CD8-positive, alpha-beta memory T cell (primary cell): Measurements from ENCODE around the gene AVP. TPM values are rescaled to one million over a fixed set of nuclear protein-coding genes. Genes with fewer than 3 reads are reported as not detected.
"Not testable (repeated sequence)": the region's sequence is repeated elsewhere in the genome, so short reads cannot be mapped to it uniquely, and the experiment has no call there.

Source experiments
- CTCF ChIA-PET: fragments of 350-600 bp; sonication (Branson Sonifier 250); formaldehyde crosslinking; loops from one replicate; lab custom pipeline; 2021; ENCODE audit warnings: antibody characterized with exemption; lab: Charles Lee
- POLR2A ChIA-PET: fragments of 350-600 bp; sonication (Branson Sonifier 250); formaldehyde crosslinking; loops from one replicate; lab custom pipeline; 2021; ENCODE audit warnings: antibody characterized with exemption; lab: Charles Lee
- DNase-seq, 5 donors: peaks; one replicate each; pipeline versions ENCODE4 v3.0.0 to v3.0.0-alpha.2; 2020 to 2022; ENCODE audit warnings: mixed read lengths in 1 of 5
- H3K27ac ChIP-seq: one replicate; pipeline ENCODE4 v1.7.0; 2013; ENCODE audit warnings: low read depth, mild to moderate bottlenecking, low read length, moderate library complexity
- H3K27me3 ChIP-seq: 2 replicates; pipeline ENCODE4 v1.7.0; 2013; ENCODE audit warnings: low read length, mild to moderate bottlenecking; ENCODE audit not compliant: insufficient read depth, poor library complexity, severe bottlenecking
- H3K36me3 ChIP-seq: 2 replicates; pipeline ENCODE4 v1.7.0; 2013; ENCODE audit warnings: mild to moderate bottlenecking, low read length, moderate library complexity; ENCODE audit not compliant: insufficient read depth
- H3K4me1 ChIP-seq: 2 replicates; pipeline ENCODE4 v1.7.0; 2013; ENCODE audit warnings: mild to moderate bottlenecking, low read length, moderate library complexity; ENCODE audit not compliant: insufficient read depth
- H3K4me3 ChIP-seq: 2 replicates; pipeline ENCODE4 v1.7.0; 2013; ENCODE audit warnings: mild to moderate bottlenecking, low read length
- H3K9me3 ChIP-seq: 2 replicates; pipeline ENCODE4 v1.7.0; 2013; ENCODE audit warnings: mild to moderate bottlenecking, low read length
- H3K27ac Mint-ChIP-seq, 8 donors: one replicate each; pipeline ENCODE4 v1.8.0; 2020 to 2021; ENCODE audit warnings: mixed read lengths in 8 of 8, mild to moderate bottlenecking in 6 of 8, inconsistent platforms in 3 of 8, moderate library complexity in 3 of 8
- H3K27me3 Mint-ChIP-seq, 2 donors: one replicate each; pipeline ENCODE4 v1.8.0; 2020 to 2021; ENCODE audit warnings: mixed read lengths in 2 of 2, mild to moderate bottlenecking in 1 of 2, moderate library complexity in 1 of 2
- H3K36me3 Mint-ChIP-seq, 3 donors: one replicate each; pipeline ENCODE4 v1.8.0; 2020 to 2021; ENCODE audit warnings: mixed read lengths in 3 of 3, inconsistent platforms in 1 of 3, mild to moderate bottlenecking in 1 of 3
- H3K4me1 Mint-ChIP-seq, 3 donors: one replicate each; pipeline ENCODE4 v1.8.0; 2020 to 2021; ENCODE audit warnings: mixed read lengths in 3 of 3, inconsistent platforms in 1 of 3, mild to moderate bottlenecking in 1 of 3
- H3K4me3 Mint-ChIP-seq, 7 donors: one replicate each; pipeline ENCODE4 v1.8.0; 2020 to 2021; ENCODE audit warnings: mixed read lengths in 7 of 7, mild to moderate bottlenecking in 6 of 7, moderate library complexity in 4 of 7, inconsistent platforms in 2 of 7
- H3K9me3 Mint-ChIP-seq, 5 donors: one replicate each; pipeline ENCODE4 v1.8.0; 2020 to 2022; ENCODE audit warnings: mixed read lengths in 5 of 5, mild to moderate bottlenecking in 3 of 5, moderate library complexity in 2 of 5, inconsistent platforms in 1 of 5
- polyA plus RNA-seq: library from polyadenylated mRNA; unstranded; fragments of 300-500 nt; fragmentation: Illumina TruSeq; gene quantifications from one replicate; pipeline ENCODE4 v1.2.3, GENCODE V29; 2021
- total RNA-seq, 2 experiments: library from RNA; stranded (reverse); gene quantifications; one replicate each; pipeline ENCODE4 v1.2.3, GENCODE V29; 2021

The AVP gene
- total and polyA plus RNA-seq, 3 experiments from 2014 or later, result not detected

DNA sequence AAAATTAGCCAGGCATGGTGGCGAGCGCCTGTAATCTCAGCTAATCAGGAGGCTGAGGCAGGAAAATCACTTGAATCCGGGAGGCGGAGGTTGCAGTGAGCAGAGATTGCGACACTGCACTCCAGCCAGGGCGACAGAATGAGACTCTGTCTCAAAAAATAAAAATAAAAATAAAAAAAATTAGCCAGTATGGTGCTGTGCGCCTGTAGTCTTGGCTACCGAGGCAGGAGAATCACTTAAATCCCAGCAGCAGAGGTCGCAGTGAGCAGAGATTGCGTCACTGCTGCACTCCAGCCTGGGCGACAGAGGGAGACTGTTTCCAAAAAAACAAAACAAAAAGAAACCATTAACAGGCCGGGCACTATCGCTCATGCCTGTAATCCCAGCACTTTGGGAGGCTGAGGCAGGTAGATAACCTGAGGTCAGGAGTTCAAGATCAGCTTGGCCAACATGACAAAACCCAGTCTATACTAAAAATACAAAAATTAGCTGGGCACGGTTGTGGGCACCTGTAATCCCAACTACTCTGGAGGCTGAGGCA, 33.4 kb upstream of the AVP start:
- peaks cover 19 to 36% (median 29%) of the 10 kb centered on the region in 3 donors for H3K4me1 Mint-ChIP-seq
- H3K27me3 ChIP-seq, H3K36me3 ChIP-seq, H3K4me3 ChIP-seq, POLR2A ChIA-PET, H3K27me3 Mint-ChIP-seq, H3K27ac ChIP-seq, H3K9me3 Mint-ChIP-seq, H3K9me3 ChIP-seq, H3K4me3 Mint-ChIP-seq: not testable (repeated sequence)
- H3K4me1 ChIP-seq, result peaks cover 25% of the 10 kb centered on the region
- peak overlapping the region in 2 of 8 donors; percentile 43 to 46 for H3K27ac Mint-ChIP-seq
- H3K36me3 Mint-ChIP-seq, result peaks cover 6 to 56% (median 21%) of the 10 kb centered on the region in 3 donors
- CTCF ChIA-PET, result interaction anchor here (0.6 to 1.8 kb wide), 4 partner anchors 12 to 261 kb away, joined by 3 to 6 read pairs (median 4); no protein-coding TSS in a partner anchor
- peak in 2 of 5 donors; percentile 18 to 52 for DNase-seq

- Histone ChIP-seq H3K36me3 (no peaks in the 10 kb centered on the region), H3K4me3 (no peak overlapping the region), H3K4me1 (peaks cover 9% of the 10 kb centered on the region), H3K9me3 (no peaks in the 10 kb centered on the region), H3K27ac (no peak overlapping the region), H3K27me3 (no peaks in the 10 kb centered on the region)
- H3K4me1 Mint-ChIP-seq, result peaks cover 10 to 20% (median 13%) of the 10 kb centered on the region in 3 donors
- peaks cover 8 to 50% (median 9%) of the 10 kb centered on the region in 3 donors for H3K36me3 Mint-ChIP-seq
- no peaks in the 10 kb centered on the region for H3K9me3 Mint-ChIP-seq
- H3K4me3 Mint-ChIP-seq, result no peak overlapping the region
- H3K27me3 Mint-ChIP-seq, result peaks cover 0 to 1% of the 10 kb centered on the region in 2 donors
- POLR2A ChIA-PET, result no interaction called here
- CTCF ChIA-PET, result interaction anchor here (1.4 to 2.8 kb wide), 3 partner anchors 13 to 47 kb away, joined by 5 to 7 read pairs (median 5); no protein-coding TSS in a partner anchor
- H3K27ac Mint-ChIP-seq, result no peak overlapping the region
- DNase-seq, result no peak
Measured at GRCh38 chr20:3116341-3116740, 31.8 kb upstream of the AVP start.

DNA sequence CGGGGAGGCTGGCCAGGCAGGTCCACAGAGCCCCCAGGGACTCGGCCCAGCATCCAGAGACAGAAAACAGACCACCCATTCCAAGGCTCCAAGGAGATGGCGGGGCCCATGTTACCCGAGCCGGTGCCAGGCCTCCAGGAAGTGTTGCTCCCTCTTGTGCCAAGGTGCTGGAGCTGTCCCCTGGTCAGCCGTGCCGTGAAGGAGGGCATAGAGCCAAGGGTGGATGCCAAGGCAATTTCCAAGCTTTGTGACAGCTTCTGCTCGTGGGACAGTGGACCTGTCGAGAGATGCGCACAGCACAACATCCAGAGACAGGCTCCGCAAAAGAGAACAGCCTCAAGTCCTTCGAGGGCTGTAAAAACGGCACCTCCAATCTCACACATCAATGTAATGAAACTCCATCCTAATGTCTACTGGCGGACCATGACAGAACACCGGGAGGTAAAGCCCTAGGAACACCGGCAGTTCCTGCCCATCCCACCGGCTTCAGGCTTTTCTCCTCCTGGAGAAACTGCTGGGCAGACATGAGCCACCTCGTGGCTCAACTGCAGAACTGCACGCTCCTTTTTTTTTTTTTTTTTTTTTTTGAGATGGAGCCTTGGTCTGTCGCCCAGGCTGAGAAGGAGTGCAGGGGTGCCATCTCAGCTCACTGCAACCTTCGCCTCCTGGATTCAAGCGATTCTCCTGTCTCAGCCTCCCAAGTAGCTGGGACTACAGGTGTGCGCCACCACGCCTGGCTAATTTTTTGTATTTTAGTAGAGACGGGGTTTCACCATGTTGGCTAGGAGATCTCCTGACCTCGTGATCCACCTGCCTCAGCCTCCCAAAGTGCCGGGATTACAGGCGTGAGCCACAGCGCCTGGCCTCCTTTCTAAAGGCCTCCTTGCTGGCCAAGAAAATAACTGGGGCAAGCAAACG, 30.9 kb upstream of the AVP start:
- H3K4me1 ChIP-seq, result no peaks in the 10 kb centered on the region
- DNase-seq, result peak in 2 of 5 donors; percentile 21 to 49
- H3K4me3 Mint-ChIP-seq, result no peak overlapping the region
- peaks cover 6 to 49% (median 11%) of the 10 kb centered on the region in 3 donors for H3K36me3 Mint-ChIP-seq
- no peaks in the 10 kb centered on the region for H3K9me3 ChIP-seq
- peaks cover 3 to 13% (median 4%) of the 10 kb centered on the region in 3 donors for H3K4me1 Mint-ChIP-seq
- CTCF ChIA-PET, result interaction anchor here (0.6 to 2.8 kb wide), 7 partner anchors 8 to 1822 kb away, joined by 3 to 18 read pairs (median 4); no protein-coding TSS in a partner anchor
- no peaks in the 10 kb centered on the region for H3K27me3 ChIP-seq
- POLR2A ChIA-PET, result no interaction called here
- peaks cover 0 to 1% of the 10 kb centered on the region in 2 donors for H3K27me3 Mint-ChIP-seq
- no peak overlapping the region for H3K4me3 ChIP-seq
- H3K36me3 ChIP-seq, result no peaks in the 10 kb centered on the region
- no peaks in the 10 kb centered on the region for H3K9me3 Mint-ChIP-seq
- no peak overlapping the region for H3K27ac ChIP-seq
- H3K27ac Mint-ChIP-seq, result peak overlapping the region in 1 of 8 donors; percentile 94

DNA sequence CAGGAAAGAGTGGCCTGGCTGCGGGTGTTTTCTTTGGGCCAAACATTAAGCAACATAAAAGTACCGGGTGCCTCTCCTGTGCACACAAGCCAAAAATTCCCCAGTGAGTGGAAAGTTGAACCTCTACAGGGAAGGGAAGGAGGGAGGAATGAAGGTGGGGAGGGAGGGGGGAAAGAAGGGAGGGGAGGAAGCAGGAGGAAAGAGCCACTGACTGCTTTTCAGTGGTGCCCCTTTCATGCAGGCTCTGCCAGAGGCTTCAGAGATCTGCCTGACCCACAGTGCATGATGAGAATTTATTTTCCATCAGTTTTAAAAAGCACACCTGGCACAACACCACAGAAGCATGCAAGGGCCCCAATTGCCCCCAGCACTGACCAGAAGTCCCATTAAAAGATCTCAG, 27.5 kb upstream of the AVP start:
- Mint-ChIP-seq H3K9me3 (no peaks in the 10 kb centered on the region), H3K27ac (no peak overlapping the region), H3K27me3 (peaks cover 0 to 1% of the 10 kb centered on the region in 2 donors), H3K36me3 (peaks cover 6 to 59% (median 11%) of the 10 kb centered on the region in 3 donors), H3K4me1 (peaks cover 2 to 10% (median 4%) of the 10 kb centered on the region in 3 donors), H3K4me3 (no peak overlapping the region)
- no peaks in the 10 kb centered on the region for H3K36me3 ChIP-seq
- H3K27me3 ChIP-seq, result no peaks in the 10 kb centered on the region
- H3K4me1 ChIP-seq, result no peaks in the 10 kb centered on the region
- H3K27ac ChIP-seq, result no peak overlapping the region
- ChIA-PET POLR2A (no interaction called here), CTCF (no interaction called here)
- no peak overlapping the region for H3K4me3 ChIP-seq
- no peaks in the 10 kb centered on the region for H3K9me3 ChIP-seq
- DNase-seq, result no peak

DNA sequence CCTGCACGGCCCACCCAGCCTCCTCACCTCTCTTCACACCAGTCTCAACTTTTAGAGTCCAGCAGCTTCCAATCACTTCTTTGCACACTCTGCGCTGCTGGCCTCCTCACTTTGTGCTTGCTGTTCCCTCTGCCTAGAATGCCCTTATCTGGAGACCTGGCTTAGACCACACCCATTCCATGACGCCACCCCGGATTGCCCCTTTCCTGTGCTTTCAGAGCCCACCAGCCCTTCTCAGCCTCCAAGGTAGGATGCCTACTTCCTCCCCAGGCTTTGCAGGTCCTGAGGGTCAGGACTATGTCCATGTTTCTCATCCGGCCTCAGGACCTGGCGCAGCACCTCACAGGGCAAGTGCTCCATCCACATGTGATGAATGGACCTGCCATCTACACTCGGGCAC, 27.0 kb upstream of the AVP start:
- Histone ChIP-seq H3K27me3 (no peaks in the 10 kb centered on the region), H3K9me3 (no peaks in the 10 kb centered on the region), H3K4me1 (no peaks in the 10 kb centered on the region), H3K36me3 (no peaks in the 10 kb centered on the region), H3K27ac (no peak overlapping the region), H3K4me3 (no peak overlapping the region)
- peaks cover 6 to 59% (median 11%) of the 10 kb centered on the region in 3 donors for H3K36me3 Mint-ChIP-seq
- no peak for DNase-seq
- H3K27me3 Mint-ChIP-seq, result peaks cover 0 to 1% of the 10 kb centered on the region in 2 donors
- peaks cover 2 to 9% (median 4%) of the 10 kb centered on the region in 3 donors for H3K4me1 Mint-ChIP-seq
- ChIA-PET CTCF (no interaction called here), POLR2A (no interaction called here)
- no peak overlapping the region for H3K4me3 Mint-ChIP-seq
- H3K27ac Mint-ChIP-seq, result peak overlapping the region in 2 of 8 donors; percentile 43 to 76
- H3K9me3 Mint-ChIP-seq, result no peaks in the 10 kb centered on the region

DNA sequence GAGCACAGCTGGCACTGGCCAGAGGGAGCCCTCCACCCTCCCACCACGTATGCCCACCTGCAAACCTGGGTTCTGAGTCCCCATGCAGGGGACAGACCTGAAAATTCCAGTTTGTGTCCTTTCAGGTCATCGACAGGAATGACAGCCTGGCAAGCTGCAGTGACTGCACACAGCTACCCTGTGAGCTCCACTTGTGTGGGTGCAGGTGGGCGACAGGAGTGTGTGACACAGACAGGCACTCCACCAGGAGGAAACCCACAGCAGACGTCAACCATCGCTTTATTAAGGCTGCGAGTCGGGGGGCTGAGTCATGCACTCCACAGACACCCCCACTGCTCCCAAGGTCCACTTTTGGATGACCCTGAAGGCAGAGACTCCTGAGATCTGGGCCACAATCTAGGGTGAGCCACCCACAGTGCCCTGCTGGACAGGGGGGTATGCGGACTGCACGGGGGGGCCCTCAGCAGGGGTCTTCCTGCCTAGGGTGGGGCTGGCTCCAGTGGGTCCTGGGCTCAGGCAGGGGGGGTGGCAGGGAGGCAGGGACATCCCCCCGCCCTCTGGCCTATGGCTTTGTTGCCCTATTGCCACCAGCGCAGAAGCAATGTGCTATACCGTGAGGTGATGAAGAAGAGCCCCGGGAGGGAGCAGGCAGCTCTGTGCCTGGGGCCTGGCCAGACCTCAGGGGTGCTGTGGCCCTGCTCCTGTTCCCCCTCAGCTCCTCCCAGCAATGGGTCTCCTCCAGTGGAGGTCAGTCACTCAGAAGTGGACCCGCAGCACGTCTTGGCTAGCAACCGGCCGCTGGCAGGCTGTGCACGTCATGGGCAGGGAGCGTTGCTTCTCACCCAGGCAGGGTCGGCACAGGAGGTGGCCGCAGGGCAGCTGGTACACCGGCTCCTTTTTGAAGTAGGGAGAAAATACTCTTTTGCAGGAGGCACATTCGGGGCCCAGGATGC, 25.1 kb upstream of the AVP start:
- POLR2A ChIA-PET, result interaction anchor here (0.7 kb wide), 1 partner anchor 24 kb away, joined by 7 read pairs; no protein-coding TSS in a partner anchor
- H3K27ac Mint-ChIP-seq, result no peak overlapping the region
- CTCF ChIA-PET, result no interaction called here

DNA sequence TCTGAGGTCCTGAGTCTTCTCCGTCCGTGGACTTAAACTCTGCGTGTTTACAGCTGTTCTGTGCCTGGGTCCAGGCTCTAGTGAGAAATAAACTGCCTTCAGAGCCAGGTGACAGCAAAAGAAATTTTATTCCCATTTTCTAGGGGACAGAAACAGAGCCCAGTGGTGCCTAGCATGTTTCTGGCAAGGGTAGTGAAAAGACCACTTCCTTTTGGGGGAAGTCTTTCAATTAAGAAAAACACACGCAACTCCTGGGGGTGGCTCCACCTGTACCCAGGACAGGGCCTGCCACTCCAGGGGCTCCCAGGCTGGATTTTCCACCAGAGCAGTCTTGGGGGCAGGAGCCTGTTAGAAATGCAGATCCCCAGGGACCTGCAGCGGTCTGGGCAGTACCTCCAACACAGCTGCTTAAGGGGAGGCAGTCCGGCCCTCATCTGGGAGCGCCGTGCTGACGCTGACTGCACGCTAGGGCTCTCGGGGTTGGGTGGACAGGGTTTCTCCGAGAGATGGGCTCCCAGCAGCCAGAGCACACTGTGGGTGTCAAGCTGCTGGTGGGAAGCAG, 23.0 kb upstream of the AVP start:
- H3K4me3 Mint-ChIP-seq, result no peak overlapping the region
- H3K27me3 Mint-ChIP-seq, result peaks cover 0 to 1% of the 10 kb centered on the region in 2 donors
- Histone ChIP-seq H3K4me1 (peaks cover under 1% of the 10 kb centered on the region), H3K4me3 (no peak overlapping the region), H3K27ac (no peak overlapping the region), H3K9me3 (no peaks in the 10 kb centered on the region), H3K36me3 (no peaks in the 10 kb centered on the region), H3K27me3 (no peaks in the 10 kb centered on the region)
- no peak overlapping the region for H3K27ac Mint-ChIP-seq
- CTCF ChIA-PET, result no interaction called here
- H3K9me3 Mint-ChIP-seq, result no peaks in the 10 kb centered on the region
- H3K36me3 Mint-ChIP-seq, result peaks cover 0 to 39% (median 6%) of the 10 kb centered on the region in 3 donors
- no peak for DNase-seq
- POLR2A ChIA-PET, result no interaction called here
- peaks cover 7 to 8% (median 7%) of the 10 kb centered on the region in 3 donors for H3K4me1 Mint-ChIP-seq

More for the DNA sequence above, 25.1 kb upstream of the AVP start:
- H3K27me3 Mint-ChIP-seq, result peaks cover 0 to 1% of the 10 kb centered on the region in 2 donors
- Histone ChIP-seq H3K27ac (no peak overlapping the region), H3K27me3 (no peaks in the 10 kb centered on the region), H3K9me3 (no peaks in the 10 kb centered on the region), H3K4me3 (no peak overlapping the region), H3K4me1 (no peaks in the 10 kb centered on the region), H3K36me3 (no peaks in the 10 kb centered on the region)
- H3K36me3 Mint-ChIP-seq, result peaks cover 4 to 52% (median 11%) of the 10 kb centered on the region in 3 donors
- no peak for DNase-seq
- no peaks in the 10 kb centered on the region for H3K4me1 Mint-ChIP-seq
- H3K4me3 Mint-ChIP-seq, result no peak overlapping the region
- H3K9me3 Mint-ChIP-seq, result no peaks in the 10 kb centered on the region
